Measurements from ENCODE around the gene WDR33. TPM values are rescaled to one million over a fixed set of nuclear protein-coding genes. Genes with fewer than 3 reads are reported as not detected.

WDR33 gene
- polyA plus RNA-seq, 4 donors, result 11.0 to 41.6 (median 13.8) TPM

DNA sequence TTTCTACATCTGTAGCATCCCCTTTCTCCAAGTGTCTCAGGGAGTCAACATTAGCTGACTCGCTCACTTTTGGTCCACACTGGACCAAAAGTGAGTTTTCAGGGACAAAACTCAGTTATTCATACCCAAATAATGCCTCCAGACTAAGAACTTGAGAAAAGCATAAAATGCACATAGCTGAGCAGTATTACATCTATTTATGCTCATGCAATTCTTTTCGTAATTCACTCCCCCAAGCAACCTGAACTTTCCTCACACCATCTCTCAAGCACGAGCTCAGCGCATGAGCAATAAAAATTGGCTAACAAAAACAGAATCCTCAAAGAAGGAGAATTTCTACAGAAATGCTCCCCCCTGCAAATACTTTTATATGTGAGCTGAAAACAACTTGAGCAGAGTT is 92.7 kb downstream of the WDR33 start:
- Histone ChIP-seq H3K4me1 (ENCODE audit: control insufficient read depth in 3 of 3, insufficient read depth in 2 of 3, low read depth in 1 of 3, low read length in 2 of 3) (no peaks in the 10 kb centered on the region), H3K4me3 (ENCODE audit: low read depth in 1 of 3, low read length in 3 of 3) (no peak overlapping the region), H3K27ac (ENCODE audit: low read depth in 1 of 3, low read length in 2 of 3) (no peak overlapping the region), H3K9me3 (ENCODE audit: control insufficient read depth in 2 of 2, insufficient read depth in 1 of 2, low read depth in 1 of 2, low read length in 1 of 2) (no peaks in the 10 kb centered on the region), H3K27me3 (ENCODE audit: control insufficient read depth in 3 of 3, insufficient read depth in 3 of 3, low read length in 3 of 3) (no peaks in the 10 kb centered on the region), H3K36me3 (ENCODE audit: control insufficient read depth in 3 of 3, insufficient read depth in 2 of 3, low read depth in 1 of 3, low read length in 3 of 3) (peaks cover 16 to 38% (median 29%) of the 10 kb centered on the region in 3 donors)
- 97 to 99% (median 98%) methylated on average over 4 of the region's 4 CpGs for WGBS, 3 donors
- FAIRE-seq (no peak), DNase-seq (no peak)

DNA sequence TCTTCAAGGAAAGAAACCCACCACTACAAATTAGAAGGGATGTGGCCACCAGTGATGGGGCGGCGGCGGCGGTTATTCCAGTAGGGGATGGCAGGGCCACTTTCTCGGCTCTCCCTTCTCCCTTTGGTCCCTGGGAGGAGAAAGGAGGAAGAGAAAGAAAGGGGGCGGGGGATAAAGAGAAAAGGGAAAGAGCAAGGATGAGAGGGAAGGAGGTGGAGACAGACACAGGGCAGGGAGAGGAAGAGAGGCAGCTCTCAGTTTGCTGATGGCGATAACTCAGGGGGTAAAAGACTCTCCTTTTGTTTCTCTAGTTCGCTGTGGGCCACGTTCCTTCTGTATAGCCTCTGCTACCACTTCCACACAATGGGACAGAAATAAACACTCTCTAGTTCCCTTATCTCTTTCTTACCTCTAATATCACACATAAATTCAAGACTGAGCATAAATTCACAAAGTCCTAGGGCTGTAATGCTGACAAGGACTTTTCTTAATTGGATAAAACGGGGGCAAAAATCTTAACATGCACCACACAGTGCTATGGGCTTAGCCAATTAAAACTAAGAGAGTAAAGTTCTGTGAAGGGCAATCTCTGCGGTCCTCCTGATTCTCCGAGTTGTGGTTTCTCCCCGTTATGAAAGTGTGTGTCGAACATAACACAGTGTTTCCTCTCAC is 95.1 kb downstream of the WDR33 start:
- Histone ChIP-seq H3K27me3 (ENCODE audit: control insufficient read depth in 3 of 3, insufficient read depth in 3 of 3, low read length in 3 of 3) (no peaks in the 10 kb centered on the region), H3K4me3 (ENCODE audit: low read depth in 1 of 3, low read length in 3 of 3) (no peak overlapping the region), H3K36me3 (ENCODE audit: control insufficient read depth in 3 of 3, insufficient read depth in 2 of 3, low read depth in 1 of 3, low read length in 3 of 3) (peaks cover 11 to 39% (median 19%) of the 10 kb centered on the region in 3 donors), H3K27ac (ENCODE audit: low read depth in 1 of 3, low read length in 2 of 3) (no peak overlapping the region), H3K9me3 (ENCODE audit: control insufficient read depth in 2 of 2, insufficient read depth in 1 of 2, low read depth in 1 of 2, low read length in 1 of 2) (no peaks in the 10 kb centered on the region), H3K4me1 (ENCODE audit: control insufficient read depth in 3 of 3, insufficient read depth in 2 of 3, low read depth in 1 of 3, low read length in 2 of 3) (no peaks in the 10 kb centered on the region)
- no peak for FAIRE-seq
- no peak for DNase-seq
- 94 to 97% (median 95%) methylated on average over 13 to 14 of the region's 14 CpGs for WGBS, 3 donors

DNA sequence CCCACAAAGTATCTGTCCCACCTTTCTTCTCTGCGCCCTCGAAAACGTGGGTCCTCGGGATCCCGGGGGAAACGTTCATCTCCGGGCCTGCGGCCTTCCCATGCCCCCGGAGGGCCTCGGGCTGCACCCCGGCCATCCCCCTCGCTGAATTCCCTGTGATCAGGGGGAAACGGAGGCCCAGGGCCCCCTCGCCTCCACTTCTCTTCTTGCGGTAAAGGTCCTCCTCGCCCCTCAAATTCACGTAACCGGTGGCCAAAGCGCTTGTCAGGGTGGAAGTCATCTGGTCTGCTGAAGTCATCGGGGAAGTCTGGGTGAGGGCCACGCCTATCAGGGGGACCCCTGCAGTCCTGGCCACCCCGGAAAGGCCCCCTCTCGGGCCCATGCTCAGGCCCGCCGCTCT is 97.4 kb downstream of the WDR33 start:
- no peaks in the 10 kb centered on the region for H3K27me3 ChIP-seq (ENCODE audit: control insufficient read depth in 3 of 3, insufficient read depth in 3 of 3, low read length in 3 of 3)
- no peak for FAIRE-seq
- DNase-seq, result no peak
- no peak overlapping the region for H3K27ac ChIP-seq (ENCODE audit: low read depth in 1 of 3, low read length in 2 of 3)
- H3K9me3 ChIP-seq (ENCODE audit: control insufficient read depth in 2 of 2, insufficient read depth in 1 of 2, low read depth in 1 of 2, low read length in 1 of 2), result no peaks in the 10 kb centered on the region
- WGBS, 3 donors, result 95 to 96% (median 95%) methylated on average over 25 of the region's 25 CpGs
- peaks cover 3 to 39% (median 22%) of the 10 kb centered on the region in 3 donors for H3K36me3 ChIP-seq (ENCODE audit: control insufficient read depth in 3 of 3, insufficient read depth in 2 of 3, low read depth in 1 of 3, low read length in 3 of 3)
- no peaks in the 10 kb centered on the region for H3K4me1 ChIP-seq (ENCODE audit: control insufficient read depth in 3 of 3, insufficient read depth in 2 of 3, low read depth in 1 of 3, low read length in 2 of 3)
- no peak overlapping the region for H3K4me3 ChIP-seq (ENCODE audit: low read depth in 1 of 3, low read length in 3 of 3)

DNA sequence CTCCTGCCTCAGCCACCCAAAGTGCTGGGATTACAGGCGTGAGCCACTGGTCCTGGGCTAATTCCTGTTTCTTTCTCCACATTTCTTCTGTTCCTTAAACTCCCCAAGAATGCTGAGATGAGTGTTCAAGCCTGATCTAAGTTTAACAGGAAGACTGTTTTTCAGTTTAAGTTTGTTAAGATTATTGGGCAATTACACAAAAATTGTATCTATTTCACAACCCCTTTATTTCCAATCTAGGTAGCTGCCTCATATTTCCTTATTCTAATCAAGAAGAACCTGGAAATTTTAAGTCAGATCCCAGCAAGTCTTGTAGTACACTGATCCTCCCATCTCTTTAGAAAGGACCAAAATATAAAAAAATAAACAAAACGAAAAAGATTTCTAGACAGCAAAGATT is 98.0 kb downstream of the WDR33 start:
- H3K36me3 ChIP-seq (ENCODE audit: control insufficient read depth in 3 of 3, insufficient read depth in 2 of 3, low read depth in 1 of 3, low read length in 3 of 3), result peaks cover 5 to 44% (median 26%) of the 10 kb centered on the region in 3 donors
- FAIRE-seq (no peak), DNase-seq (no peak)
- H3K4me1 ChIP-seq (ENCODE audit: control insufficient read depth in 3 of 3, insufficient read depth in 2 of 3, low read depth in 1 of 3, low read length in 2 of 3), result no peaks in the 10 kb centered on the region
- H3K27ac ChIP-seq (ENCODE audit: low read depth in 1 of 3, low read length in 2 of 3), result no peak overlapping the region
- WGBS, 3 donors, result 89 to 94% (median 94%) methylated on average over 2 of the region's 2 CpGs
- H3K27me3 ChIP-seq (ENCODE audit: control insufficient read depth in 3 of 3, insufficient read depth in 3 of 3, low read length in 3 of 3), result no peaks in the 10 kb centered on the region
- H3K4me3 ChIP-seq (ENCODE audit: low read depth in 1 of 3, low read length in 3 of 3), result no peak overlapping the region
- no peaks in the 10 kb centered on the region for H3K9me3 ChIP-seq (ENCODE audit: control insufficient read depth in 2 of 2, insufficient read depth in 1 of 2, low read depth in 1 of 2, low read length in 1 of 2)

DNA sequence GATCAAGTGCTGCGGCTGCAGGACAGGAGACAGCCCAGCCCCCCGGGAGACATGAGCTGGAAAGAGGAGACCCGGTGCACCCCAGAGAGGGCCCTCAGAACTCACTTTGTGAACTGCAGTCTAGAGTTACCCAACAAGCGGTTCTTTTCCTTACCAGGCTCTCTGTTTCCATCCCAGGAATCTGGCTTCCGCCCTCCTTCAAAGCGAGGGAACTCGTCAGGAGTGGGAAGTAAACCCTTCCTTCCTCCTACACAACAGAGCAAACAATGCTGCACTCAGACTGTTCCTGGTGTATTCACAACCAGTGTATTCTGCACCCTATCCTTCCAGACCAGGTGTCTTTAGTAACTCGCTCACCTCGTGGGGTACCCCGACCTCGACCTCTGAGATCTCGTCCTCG is 101.6 kb downstream of the WDR33 start:
- Histone ChIP-seq H3K9me3 (ENCODE audit: control insufficient read depth in 2 of 2, insufficient read depth in 1 of 2, low read depth in 1 of 2, low read length in 1 of 2) (no peaks in the 10 kb centered on the region), H3K27ac (ENCODE audit: low read depth in 1 of 3, low read length in 2 of 3) (no peak overlapping the region), H3K36me3 (ENCODE audit: control insufficient read depth in 3 of 3, insufficient read depth in 2 of 3, low read depth in 1 of 3, low read length in 3 of 3) (peaks cover 10 to 58% (median 17%) of the 10 kb centered on the region in 3 donors), H3K27me3 (ENCODE audit: control insufficient read depth in 3 of 3, insufficient read depth in 3 of 3, low read length in 3 of 3) (no peaks in the 10 kb centered on the region), H3K4me1 (ENCODE audit: control insufficient read depth in 3 of 3, insufficient read depth in 2 of 3, low read depth in 1 of 3, low read length in 2 of 3) (no peaks in the 10 kb centered on the region), H3K4me3 (ENCODE audit: low read depth in 1 of 3, low read length in 3 of 3) (no peak overlapping the region)
- WGBS, 3 donors, result 95% methylated on average over 13 of the region's 13 CpGs
- FAIRE-seq (no peak), DNase-seq (no peak)

DNA sequence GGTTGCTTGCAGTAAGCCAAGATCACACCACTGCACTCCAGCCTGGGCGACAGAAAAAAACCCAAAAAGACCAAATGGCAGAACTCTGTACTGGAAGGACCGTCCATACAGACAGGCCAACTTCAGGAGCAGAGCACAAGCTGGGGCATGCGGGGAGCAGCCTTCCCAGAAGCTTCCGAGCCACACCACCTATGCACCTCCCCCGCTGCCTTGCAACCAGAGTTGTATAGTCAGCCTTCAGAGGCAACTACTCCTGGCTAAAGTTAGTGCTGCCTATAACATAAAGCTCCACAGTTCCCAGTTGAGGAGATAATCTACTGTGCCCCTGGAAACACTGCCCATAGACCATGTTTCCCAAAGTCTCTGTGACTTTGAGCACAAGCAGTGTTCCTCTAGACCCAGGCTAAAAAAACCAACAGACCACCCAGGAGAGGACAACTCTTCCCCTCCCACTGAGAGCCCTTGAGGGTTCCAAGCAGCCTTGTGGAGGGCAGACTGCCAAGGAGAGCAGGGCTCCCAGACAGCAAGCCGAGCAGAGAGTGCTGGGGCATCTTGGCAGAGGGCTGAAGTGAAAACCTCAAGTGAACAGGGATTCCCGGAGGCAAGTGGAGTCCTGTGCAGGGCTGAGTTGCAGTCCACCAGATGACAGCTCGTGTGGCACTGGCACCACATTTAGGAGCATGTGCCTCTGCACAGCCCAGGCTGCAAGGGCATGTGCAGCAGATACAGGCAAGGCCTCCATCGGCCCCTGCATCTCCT is 102.9 kb downstream of the WDR33 start:
- no peaks in the 10 kb centered on the region for H3K27me3 ChIP-seq (ENCODE audit: control insufficient read depth in 3 of 3, insufficient read depth in 3 of 3, low read length in 3 of 3)
- H3K36me3 ChIP-seq (ENCODE audit: control insufficient read depth in 3 of 3, insufficient read depth in 2 of 3, low read depth in 1 of 3, low read length in 3 of 3), result peaks cover 8 to 59% (median 17%) of the 10 kb centered on the region in 3 donors
- 85 to 93% (median 93%) methylated on average over 9 of the region's 9 CpGs for WGBS, 3 donors
- H3K4me3 ChIP-seq (ENCODE audit: low read depth in 1 of 3, low read length in 3 of 3), result no peak overlapping the region
- H3K4me1 ChIP-seq (ENCODE audit: control insufficient read depth in 3 of 3, insufficient read depth in 2 of 3, low read depth in 1 of 3, low read length in 2 of 3), result peaks cover 0 to 4% (median 4%) of the 10 kb centered on the region in 3 donors
- no peaks in the 10 kb centered on the region for H3K9me3 ChIP-seq (ENCODE audit: control insufficient read depth in 2 of 2, insufficient read depth in 1 of 2, low read depth in 1 of 2, low read length in 1 of 2)
- DNase-seq, result no peak
- no peak overlapping the region for H3K27ac ChIP-seq (ENCODE audit: low read depth in 1 of 3, low read length in 2 of 3)
- FAIRE-seq, result no peak

DNA sequence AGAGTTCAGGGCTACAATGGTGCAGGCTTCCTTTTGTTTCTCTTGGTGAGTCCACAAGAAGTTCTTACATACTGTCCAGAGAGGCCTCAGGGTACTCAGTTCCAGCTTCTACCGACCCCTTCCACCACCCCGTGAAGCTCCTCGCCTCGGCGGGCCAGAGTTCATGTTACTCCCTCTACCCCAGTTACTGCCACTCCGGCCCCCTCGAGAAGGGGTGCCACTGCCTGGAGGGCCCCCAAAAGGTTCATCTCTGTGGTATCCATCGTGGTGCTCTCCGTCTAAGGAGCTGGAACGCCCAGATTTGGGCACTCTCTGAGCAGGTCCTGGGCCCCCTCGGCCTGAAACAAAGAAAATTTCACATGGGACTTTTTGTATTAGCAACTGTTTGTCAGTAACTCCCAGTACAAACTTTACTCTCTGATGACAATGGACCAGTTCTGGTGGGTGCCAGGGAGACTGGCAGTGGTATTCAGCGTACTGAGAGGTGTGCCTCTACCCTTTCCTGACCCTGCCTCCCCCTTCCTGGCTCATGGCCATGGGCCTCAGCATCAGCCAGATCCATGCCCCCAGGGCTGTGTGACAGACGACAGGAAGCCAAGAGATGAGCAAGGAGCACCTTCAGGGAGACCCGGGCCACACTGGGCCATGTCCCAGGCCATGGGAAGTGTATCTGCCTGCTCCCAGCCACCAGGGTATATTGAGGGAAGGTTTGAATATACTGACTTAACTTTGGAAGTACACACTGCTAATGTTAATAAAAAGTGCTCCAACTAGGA is 104.6 kb downstream of the WDR33 start:
- no peaks in the 10 kb centered on the region for H3K27me3 ChIP-seq (ENCODE audit: control insufficient read depth in 3 of 3, insufficient read depth in 3 of 3, low read length in 3 of 3)
- 91 to 96% (median 92%) methylated on average over 14 of the region's 14 CpGs for WGBS, 3 donors
- H3K9me3 ChIP-seq (ENCODE audit: control insufficient read depth in 2 of 2, insufficient read depth in 1 of 2, low read depth in 1 of 2, low read length in 1 of 2), result no peaks in the 10 kb centered on the region
- DNase-seq (no peak), FAIRE-seq (no peak)
- peaks cover 8 to 55% (median 17%) of the 10 kb centered on the region in 3 donors for H3K36me3 ChIP-seq (ENCODE audit: control insufficient read depth in 3 of 3, insufficient read depth in 2 of 3, low read depth in 1 of 3, low read length in 3 of 3)
- peaks cover 2 to 11% (median 5%) of the 10 kb centered on the region in 3 donors for H3K4me1 ChIP-seq (ENCODE audit: control insufficient read depth in 3 of 3, insufficient read depth in 2 of 3, low read depth in 1 of 3, low read length in 2 of 3)
- H3K27ac ChIP-seq (ENCODE audit: low read depth in 1 of 3, low read length in 2 of 3), result no peak overlapping the region
- no peak overlapping the region for H3K4me3 ChIP-seq (ENCODE audit: low read depth in 1 of 3, low read length in 3 of 3)

DNA sequence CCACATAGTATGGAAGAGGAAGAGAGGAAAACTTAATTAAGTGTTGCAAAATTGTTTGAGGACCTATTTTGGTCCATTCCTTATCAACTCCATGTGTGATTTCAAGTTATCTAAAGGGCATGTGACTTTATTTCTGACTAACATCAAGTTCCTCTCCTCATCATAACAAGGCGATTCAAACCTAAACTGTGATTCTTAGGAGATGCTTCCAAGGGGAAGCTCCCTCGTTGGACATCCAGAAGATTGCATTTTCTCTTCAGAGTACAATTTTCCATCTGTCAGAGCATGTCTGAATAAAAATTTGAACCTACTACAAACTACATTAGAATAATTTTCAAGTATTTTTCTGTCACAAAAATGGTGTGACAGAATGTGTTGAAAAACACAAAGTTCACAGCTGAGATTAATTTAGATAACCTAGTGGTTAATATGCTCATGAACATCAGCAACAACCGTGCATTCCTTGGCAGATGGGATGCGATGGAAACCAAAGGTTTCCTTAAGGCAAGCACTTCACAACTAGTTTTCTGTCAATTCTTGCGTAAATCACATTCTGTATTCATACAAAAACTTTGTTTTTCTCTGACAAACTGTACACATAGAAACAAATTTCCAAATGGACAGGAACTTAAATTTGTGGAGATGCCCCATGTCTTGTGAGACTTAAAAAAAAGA is 105.4 kb downstream of the WDR33 start:
- Histone ChIP-seq H3K36me3 (ENCODE audit: control insufficient read depth in 3 of 3, insufficient read depth in 2 of 3, low read depth in 1 of 3, low read length in 3 of 3) (peaks cover 8 to 52% (median 17%) of the 10 kb centered on the region in 3 donors), H3K27me3 (ENCODE audit: control insufficient read depth in 3 of 3, insufficient read depth in 3 of 3, low read length in 3 of 3) (no peaks in the 10 kb centered on the region), H3K4me3 (ENCODE audit: low read depth in 1 of 3, low read length in 3 of 3) (no peak overlapping the region), H3K4me1 (ENCODE audit: control insufficient read depth in 3 of 3, insufficient read depth in 2 of 3, low read depth in 1 of 3, low read length in 2 of 3) (peaks cover 2 to 15% (median 5%) of the 10 kb centered on the region in 3 donors), H3K9me3 (ENCODE audit: control insufficient read depth in 2 of 2, insufficient read depth in 1 of 2, low read depth in 1 of 2, low read length in 1 of 2) (no peaks in the 10 kb centered on the region), H3K27ac (ENCODE audit: low read depth in 1 of 3, low read length in 2 of 3) (no peak overlapping the region)
- no peak for DNase-seq
- 76 to 82% (median 79%) methylated on average over 5 of the region's 5 CpGs for WGBS, 3 donors
- FAIRE-seq, result no peak

Data from small intestine (tissue), 7 donors.